GM10266 (cell line): ENCODE measurements around the gene HS3ST4.

Experiments
- DNase-seq: peaks from one replicate; pipeline ENCODE4 v3.0.0; 2012; ENCODE audit errors: extremely low spot score
- CTCF ChIP-seq: IDR thresholded peaks from 2 replicates; pipeline ENCODE4 v1.5.1; 2012; ENCODE audit warnings: mild to moderate bottlenecking, low read depth; ENCODE audit not compliant: control insufficient read depth, insufficient read depth; ENCODE audit errors: missing control alignments

The HS3ST4 gene

GRCh38 chr16:26175944-26176343, 484.2 kb downstream of the HS3ST4 start:
- DNase-seq = no peak
- no peak for TF ChIP-seq CTCF

- no peak for TF ChIP-seq CTCF
- DNase-seq = no peak
These were observed 485.7 kb downstream of the HS3ST4 start for GRCh38 chr16:26177438-26177837.

GRCh38 chr16:26178298-26178697, 486.5 kb downstream of the HS3ST4 start:
- TF ChIP-seq CTCF = no peak
- no peak for DNase-seq

GRCh38 chr16:26186091-26186615, 494.4 kb downstream of the HS3ST4 start:
- TF ChIP-seq CTCF = no peak

More at GRCh38 chr16:26186091-26186615, 494.4 kb downstream of the HS3ST4 start:
- no peak for DNase-seq
